Stimulated activated CD4-positive, alpha-beta T cell treated with anti-CD3 and anti-CD28 coated beads, Interleukin-1b, Interleukin-23, amount 100 ng/mL, for 48 hours (primary cell): ENCODE data around the gene PIAS2.

Experiments
- DNase-seq: peaks from one replicate; pipeline ENCODE4 v3.0.0-alpha.2; 2020

PIAS2 gene

GRCh38 chr18:46756559-46757201, 160.6 kb downstream of the PIAS2 start, which contains the start of gene ST8SIA5:
Gene ST8SIA5, minus strand, starts transcription at chr18:46757053. Its CDS starts 545 bp downstream, at chr18:46756508.
- no peak for DNase-seq

- no peak for DNase-seq
These were observed 161.2 kb downstream of the PIAS2 start for GRCh38 chr18:46756025-46756558.

GRCh38 chr18:46755315-46756024, 161.8 kb downstream of the PIAS2 start:
- DNase-seq: no peak

GRCh38 chr18:46754661-46755292, 162.5 kb downstream of the PIAS2 start:
- DNase-seq: no peak

- DNase-seq: no peak
These were observed 163.1 kb downstream of the PIAS2 start for GRCh38 chr18:46754188-46754587.
